ENCODE results near the gene INTS11. TPM values are rescaled to one million over a fixed set of nuclear protein-coding genes. Genes with fewer than 3 reads are reported as not detected.
A peak's percentile ranks its signal among the peaks of the same experiment; 100 is the strongest.

Gene INTS11
- total and polyA plus RNA-seq, 2 of the 13 experiments (the other 11 are each of a cell fraction or from before 2014, with no cell fraction given): 52.8 to 94.8 TPM

GRCh38 chr1:1357871-1358432, 33.5 kb upstream of the INTS11 start (continued):
- no peak for TF ChIP-seq ATF4 (CRISPR knock-in tag; IDR thresholded peaks at IDR 0.05)
- TF ChIP-seq ZNF674 (CRISPR knock-in tag; IDR thresholded peaks at IDR 0.05; ENCODE audit: low read depth): no peak
- TF ChIP-seq POLR2G (IDR thresholded peaks at IDR 0.05; ENCODE audit: low read depth, low read length): 0 out of 2 replicates have a peak, but pooled peaks have one; percentile 34
- TF ChIP-seq ZNF792 (CRISPR knock-in tag; IDR thresholded peaks at IDR 0.05): no peak
- 0 out of 2 replicates have a peak, but pooled peaks have one; percentile 13 for TF ChIP-seq YEATS4 (CRISPR knock-in tag; IDR thresholded peaks at IDR 0.05; ENCODE audit: borderline replicate concordance)
- no peak for TF ChIP-seq NR3C1 (CRISPR knock-in tag; IDR thresholded peaks at IDR 0.05)
- TF ChIP-seq MED8 (CRISPR knock-in tag; IDR thresholded peaks at IDR 0.05; ENCODE audit: insufficient replicate concordance): no peak
- TF ChIP-seq HNF4A (CRISPR knock-in tag; IDR thresholded peaks at IDR 0.05): no peak; the same call in 1 of the 2 replicates
- no peak for TF ChIP-seq TCF7L2 (IDR thresholded peaks at IDR 0.05; ENCODE audit: low read depth, low read length)
- TF ChIP-seq ZNF724P (CRISPR knock-in tag; IDR thresholded peaks at IDR 0.05; ENCODE audit: borderline replicate concordance): no peak
- 0 out of 2 replicates have a peak, but pooled peaks have one; percentile 14 for TF ChIP-seq MED1 (CRISPR knock-in tag; IDR thresholded peaks at IDR 0.05)
- no peak for TF ChIP-seq ZNF605 (CRISPR knock-in tag; IDR thresholded peaks at IDR 0.05)
- TF ChIP-seq BORCS8-MEF2B (CRISPR knock-in tag; IDR thresholded peaks at IDR 0.05): no peak
- TF ChIP-seq SRSF1 (optimal IDR thresholded peaks at IDR 0.05; ENCODE audit: low read depth, low read length): no peak
- 0 out of 2 replicates have a peak, but pooled peaks have one; percentile 24 for TF ChIP-seq AFF4 (CRISPR knock-in tag; IDR thresholded peaks at IDR 0.05)
- no peak; the same call in 1 of the 2 replicates for TF ChIP-seq ZNF556 (CRISPR knock-in tag; IDR thresholded peaks at IDR 0.05; ENCODE audit: borderline replicate concordance)
- no peak for TF ChIP-seq POGZ (CRISPR knock-in tag; IDR thresholded peaks at IDR 0.05)
- TF ChIP-seq ZNF253 (CRISPR knock-in tag; IDR thresholded peaks at IDR 0.05; ENCODE audit: borderline replicate concordance): no peak
- TF ChIP-seq ZMAT5 (CRISPR knock-in tag; IDR thresholded peaks at IDR 0.05; ENCODE audit: borderline replicate concordance, low read depth): no peak
- TF ChIP-seq MXI1 (IDR thresholded peaks at IDR 0.05; ENCODE audit: borderline replicate concordance, low read depth, low read length): no peak
- TF ChIP-seq ZNF597 (CRISPR knock-in tag; IDR thresholded peaks at IDR 0.05): no peak
- TF ChIP-seq HINFP (CRISPR knock-in tag; IDR thresholded peaks at IDR 0.05; ENCODE audit: low read depth): no peak
- TF ChIP-seq SSRP1 (CRISPR knock-in tag; IDR thresholded peaks at IDR 0.05): no peak
- no peak for TF ChIP-seq ATF1 (CRISPR knock-in tag; IDR thresholded peaks at IDR 0.05)
